ENCODE results near the gene DCP1A.

GRCh38 chr3:53261712-53262111 is 85.6 kb downstream of the DCP1A start:
- TF ChIP-seq CTCF (conservative IDR thresholded peaks at IDR 0.05; ENCODE audit: low read length) (no peak), EZH2phosphoT487 (IDR thresholded peaks at IDR 0.05; ENCODE audit: borderline replicate concordance, low read depth, low read length) (no peak)

Measured in OCI-LY7 (cell line).